Liver (tissue), 9 donors: ENCODE results near the gene PDS5A. TPM values are rescaled to one million over a fixed set of nuclear protein-coding genes. Genes with fewer than 3 reads are reported as not detected.

Experiments used
- DNase-seq: peaks from one replicate; pipeline ENCODE4 v3.0.0-alpha.2; 2017; ENCODE audit warnings: low spot score
- H3K27ac ChIP-seq, 2 donors: one replicate each; pipeline ENCODE4 v1.7.0; 2013; ENCODE audit warnings: inconsistent platforms in 2 of 2, low read length in 2 of 2, control low read depth in 1 of 2, low read depth in 1 of 2, mild to moderate bottlenecking in 1 of 2
- H3K27me3 ChIP-seq, 4 donors: one replicate each; pipeline versions ENCODE4 v1.6.1 to v1.7.0; 2013; ENCODE audit warnings: low read length in 3 of 4, inconsistent platforms in 1 of 4, mild to moderate bottlenecking in 1 of 4, moderate library complexity in 1 of 4; ENCODE audit not compliant: control insufficient read depth in 4 of 4, insufficient read depth in 4 of 4
- H3K36me3 ChIP-seq, 4 donors: one replicate each; pipeline versions ENCODE4 v1.6.1 to v1.7.0; 2013; ENCODE audit warnings: low read length in 3 of 4, mild to moderate bottlenecking in 3 of 4, low read depth in 1 of 4, moderate library complexity in 1 of 4; ENCODE audit not compliant: control insufficient read depth in 4 of 4, insufficient read depth in 3 of 4
- H3K4me1 ChIP-seq, 4 donors: one replicate each; pipeline versions ENCODE4 v1.6.1 to v1.7.0; 2013; ENCODE audit warnings: low read length in 3 of 4, mild to moderate bottlenecking in 3 of 4, moderate library complexity in 1 of 4; ENCODE audit not compliant: control insufficient read depth in 4 of 4, insufficient read depth in 4 of 4
- H3K4me3 ChIP-seq, 3 donors: one replicate each; pipeline versions ENCODE4 v1.6.1 to v1.7.0; 2013; ENCODE audit warnings: low read length in 3 of 3, control low read depth in 1 of 3, low read depth in 1 of 3, mild to moderate bottlenecking in 1 of 3
- H3K9ac ChIP-seq, 2 donors: one replicate each; pipeline ENCODE4 v1.7.0; 2013; ENCODE audit warnings: low read length in 2 of 2, mild to moderate bottlenecking in 2 of 2, moderate library complexity in 2 of 2, control low read depth in 1 of 2, low read depth in 1 of 2
- H3K9me3 ChIP-seq, 4 donors: one replicate each; pipeline versions ENCODE4 v1.6.1 to v1.7.0; 2013; ENCODE audit warnings: low read length in 3 of 4; ENCODE audit not compliant: control insufficient read depth in 4 of 4
- EGR1 ChIP-seq, 2 donors: IDR thresholded peaks; 2 replicates each; pipeline ENCODE4 v1.6.1; 2016 to 2018; ENCODE audit warnings: antibody characterized with exemption in 2 of 2, low read depth in 2 of 2
- FOXA1 ChIP-seq: IDR thresholded peaks from 2 replicates; pipeline ENCODE4 v1.6.1; 2016; ENCODE audit warnings: antibody characterized with exemption
- FOXA2 ChIP-seq: IDR thresholded peaks from 2 replicates; pipeline ENCODE4 v1.6.1; 2016; ENCODE audit warnings: antibody characterized with exemption
- GABPA ChIP-seq, 2 donors: IDR thresholded peaks in 1 of 2; conservative IDR thresholded peaks in 1 of 2; 2 replicates each; pipeline ENCODE4 v1.6.1; 2016; ENCODE audit warnings: antibody characterized with exemption in 2 of 2, mild to moderate bottlenecking in 1 of 2, moderate library complexity in 1 of 2
- HNF4A ChIP-seq, 2 donors: conservative IDR thresholded peaks; 2 replicates each; pipeline ENCODE4 v1.6.1; 2016; ENCODE audit warnings: antibody characterized with exemption in 2 of 2, mild to moderate bottlenecking in 2 of 2
- HNF4G ChIP-seq: IDR thresholded peaks from 2 replicates; pipeline ENCODE4 v1.6.1; 2016; ENCODE audit warnings: antibody characterized with exemption
- JUND ChIP-seq, 2 donors: IDR thresholded peaks; 2 replicates each; pipeline ENCODE4 v1.6.1; 2016; ENCODE audit warnings: antibody characterized with exemption in 2 of 2
- NR2F2 ChIP-seq: IDR thresholded peaks from 2 replicates; pipeline ENCODE4 v1.6.1; 2016; ENCODE audit warnings: antibody characterized with exemption
- RAD21 ChIP-seq, 2 donors: IDR thresholded peaks; 2 replicates each; pipeline ENCODE4 v1.6.1; 2016; ENCODE audit warnings: antibody characterized with exemption in 2 of 2, mild to moderate bottlenecking in 2 of 2
- RXRA ChIP-seq, 2 donors: IDR thresholded peaks; 2 replicates each; pipeline ENCODE4 v1.6.1; 2017 to 2018; ENCODE audit warnings: antibody characterized with exemption in 2 of 2, mild to moderate bottlenecking in 1 of 2
- TAF1 ChIP-seq: conservative IDR thresholded peaks from 2 replicates; pipeline ENCODE4 v1.6.1; 2016; ENCODE audit warnings: antibody characterized with exemption, mild to moderate bottlenecking
- WGBS: extraction: QIAGEN DNeasy Blood & Tissue Kit; methylation state at CpG from one replicate; pipeline ENCODE4 v1.1.7; 2013; 5-methylcytosine and 5-hydroxymethylcytosine counted together
- polyA plus RNA-seq, 2 donors: library from polyadenylated mRNA; stranded (reverse) in 1 of 2; unstranded in 1 of 2; fragments of 200-250 nt in 1 of 2; fragments of >200 nt in 1 of 2; fragmentation: Nextera tagmentation in 1 of 2; extraction: Ambion mirVana in 1 of 2; gene quantifications; one replicate each; pipeline versions ENCODE4 v1.2.1 to v1.2.3, GENCODE V29; 2013 to 2015
- total RNA-seq, 2 donors: library from RNA; depleted of rRNA; stranded (reverse); fragments of >200 nt; gene quantifications; one replicate each; pipeline ENCODE4 v1.2.3, GENCODE V29; 2014
- TF ChIP-seq, protein P1 (sequence below): IDR thresholded peaks from 2 replicates; pipeline ENCODE4 v1.6.1; 2016; ENCODE audit warnings: antibody characterized with exemption, mild to moderate bottlenecking
- TF ChIP-seq, protein P2 (sequence below): IDR thresholded peaks from 2 replicates; pipeline ENCODE4 v1.6.1; 2016; ENCODE audit warnings: antibody characterized with exemption
- TF ChIP-seq, protein P3 (sequence below): IDR thresholded peaks from 2 replicates; pipeline ENCODE4 v1.6.1; 2016; ENCODE audit warnings: antibody characterized with exemption
- TF ChIP-seq, protein P4 (sequence below): fragments of 150-350 bp; IDR thresholded peaks from 2 replicates; pipeline ENCODE4 v1.5.1; 2017; ENCODE audit warnings: improper control_type of control experiment, low read depth, low read length; ENCODE audit not compliant: missing input control
- donor health status: healthy.
- donor health status: healthy.
- donor health status: healthy.
- donor health status: healthy.
- donor health status: healthy.

PDS5A gene
- total and polyA plus RNA-seq, 4 donors = 10.6 to 59.6 (median 25.9) TPM

- no peaks in the 10 kb centered on the region for H3K36me3 ChIP-seq
- WGBS = 94% methylated on average over 2 of the region's 2 CpGs
- DNase-seq = no peak
Measured at GRCh38 chr4:39941682-39942217, 36.0 kb downstream of the PDS5A start.

DNA sequence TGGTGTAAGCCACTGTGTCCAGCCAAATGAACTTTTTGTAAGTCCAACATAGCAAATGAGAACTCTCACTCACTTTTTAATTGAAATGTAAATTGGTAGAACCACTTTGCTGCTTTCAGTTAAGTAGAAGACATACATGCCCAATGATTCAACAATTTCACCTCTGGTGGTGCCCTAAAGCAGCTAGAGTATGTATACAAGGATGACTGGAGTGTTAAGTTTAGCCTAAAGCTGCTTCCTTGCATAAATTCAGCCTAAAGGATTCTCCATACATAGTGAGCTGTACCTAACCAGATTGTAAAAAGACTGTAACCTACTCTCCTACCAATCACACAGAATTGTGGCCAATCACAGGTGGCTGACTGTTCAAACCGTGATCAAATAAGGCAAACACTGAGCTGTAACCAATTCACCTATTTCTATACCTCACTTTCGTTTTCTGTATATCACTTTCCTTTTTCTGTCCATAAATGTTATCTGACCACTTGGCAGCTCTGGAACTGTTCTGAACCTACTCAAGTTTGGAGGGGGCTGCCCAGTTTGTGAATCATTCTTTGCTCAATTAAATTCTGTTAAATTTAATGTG is 39.9 kb downstream of the PDS5A start:
- no peaks in the 10 kb centered on the region for H3K36me3 ChIP-seq
- H3K4me3 ChIP-seq = no peak overlapping the region
- DNase-seq = no peak
- H3K9ac ChIP-seq = no peak overlapping the region
- peaks cover 13 to 27% (median 16%) of the 10 kb centered on the region in 4 donors for H3K4me1 ChIP-seq
- no peaks in the 10 kb centered on the region for H3K27me3 ChIP-seq
- WGBS = 85% methylated on average over 2 of the region's 2 CpGs
- TF ChIP-seq EGR1 (IDR thresholded peaks at IDR 0.05; ENCODE audit: low read depth in 2 of 2) = no peak
- TF ChIP-seq NR2F2 = no peak
- TF ChIP-seq GABPA (IDR thresholded peaks at IDR 0.05 in 1 of 2, conservative IDR thresholded peaks at IDR 0.05 in 1 of 2) = no peak
- no peak for TF ChIP-seq HNF4A (conservative IDR thresholded peaks at IDR 0.05)
- TF ChIP-seq JUND (IDR thresholded peaks at IDR 0.05) = no peak
- TF ChIP-seq RAD21 (IDR thresholded peaks at IDR 0.05) = no peak
- TF ChIP-seq TAF1 = no peak
- TF ChIP-seq, protein P1, sequence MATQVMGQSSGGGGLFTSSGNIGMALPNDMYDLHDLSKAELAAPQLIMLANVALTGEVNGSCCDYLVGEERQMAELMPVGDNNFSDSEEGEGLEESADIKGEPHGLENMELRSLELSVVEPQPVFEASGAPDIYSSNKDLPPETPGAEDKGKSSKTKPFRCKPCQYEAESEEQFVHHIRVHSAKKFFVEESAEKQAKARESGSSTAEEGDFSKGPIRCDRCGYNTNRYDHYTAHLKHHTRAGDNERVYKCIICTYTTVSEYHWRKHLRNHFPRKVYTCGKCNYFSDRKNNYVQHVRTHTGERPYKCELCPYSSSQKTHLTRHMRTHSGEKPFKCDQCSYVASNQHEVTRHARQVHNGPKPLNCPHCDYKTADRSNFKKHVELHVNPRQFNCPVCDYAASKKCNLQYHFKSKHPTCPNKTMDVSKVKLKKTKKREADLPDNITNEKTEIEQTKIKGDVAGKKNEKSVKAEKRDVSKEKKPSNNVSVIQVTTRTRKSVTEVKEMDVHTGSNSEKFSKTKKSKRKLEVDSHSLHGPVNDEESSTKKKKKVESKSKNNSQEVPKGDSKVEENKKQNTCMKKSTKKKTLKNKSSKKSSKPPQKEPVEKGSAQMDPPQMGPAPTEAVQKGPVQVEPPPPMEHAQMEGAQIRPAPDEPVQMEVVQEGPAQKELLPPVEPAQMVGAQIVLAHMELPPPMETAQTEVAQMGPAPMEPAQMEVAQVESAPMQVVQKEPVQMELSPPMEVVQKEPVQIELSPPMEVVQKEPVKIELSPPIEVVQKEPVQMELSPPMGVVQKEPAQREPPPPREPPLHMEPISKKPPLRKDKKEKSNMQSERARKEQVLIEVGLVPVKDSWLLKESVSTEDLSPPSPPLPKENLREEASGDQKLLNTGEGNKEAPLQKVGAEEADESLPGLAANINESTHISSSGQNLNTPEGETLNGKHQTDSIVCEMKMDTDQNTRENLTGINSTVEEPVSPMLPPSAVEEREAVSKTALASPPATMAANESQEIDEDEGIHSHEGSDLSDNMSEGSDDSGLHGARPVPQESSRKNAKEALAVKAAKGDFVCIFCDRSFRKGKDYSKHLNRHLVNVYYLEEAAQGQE = no peak
- TF ChIP-seq FOXA2 = no peak
- TF ChIP-seq, protein P2, sequence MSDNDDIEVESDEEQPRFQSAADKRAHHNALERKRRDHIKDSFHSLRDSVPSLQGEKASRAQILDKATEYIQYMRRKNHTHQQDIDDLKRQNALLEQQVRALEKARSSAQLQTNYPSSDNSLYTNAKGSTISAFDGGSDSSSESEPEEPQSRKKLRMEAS = no peak
- H3K27ac ChIP-seq = no peak overlapping the region
- no peaks in the 10 kb centered on the region for H3K9me3 ChIP-seq

More at GRCh38 chr4:39941682-39942217, 36.0 kb downstream of the PDS5A start:
- H3K27me3 ChIP-seq = no peaks in the 10 kb centered on the region
- H3K4me1 ChIP-seq = peaks cover 0 to 9% (median 2%) of the 10 kb centered on the region in 4 donors
- no peak overlapping the region for H3K4me3 ChIP-seq
- no peak for TF ChIP-seq EGR1 (IDR thresholded peaks at IDR 0.05; ENCODE audit: low read depth in 2 of 2)
- TF ChIP-seq FOXA2 = no peak
- no peak for TF ChIP-seq NR2F2
- no peak overlapping the region for H3K9ac ChIP-seq
- H3K9me3 ChIP-seq = no peaks in the 10 kb centered on the region
- H3K27ac ChIP-seq = no peak overlapping the region

DNA sequence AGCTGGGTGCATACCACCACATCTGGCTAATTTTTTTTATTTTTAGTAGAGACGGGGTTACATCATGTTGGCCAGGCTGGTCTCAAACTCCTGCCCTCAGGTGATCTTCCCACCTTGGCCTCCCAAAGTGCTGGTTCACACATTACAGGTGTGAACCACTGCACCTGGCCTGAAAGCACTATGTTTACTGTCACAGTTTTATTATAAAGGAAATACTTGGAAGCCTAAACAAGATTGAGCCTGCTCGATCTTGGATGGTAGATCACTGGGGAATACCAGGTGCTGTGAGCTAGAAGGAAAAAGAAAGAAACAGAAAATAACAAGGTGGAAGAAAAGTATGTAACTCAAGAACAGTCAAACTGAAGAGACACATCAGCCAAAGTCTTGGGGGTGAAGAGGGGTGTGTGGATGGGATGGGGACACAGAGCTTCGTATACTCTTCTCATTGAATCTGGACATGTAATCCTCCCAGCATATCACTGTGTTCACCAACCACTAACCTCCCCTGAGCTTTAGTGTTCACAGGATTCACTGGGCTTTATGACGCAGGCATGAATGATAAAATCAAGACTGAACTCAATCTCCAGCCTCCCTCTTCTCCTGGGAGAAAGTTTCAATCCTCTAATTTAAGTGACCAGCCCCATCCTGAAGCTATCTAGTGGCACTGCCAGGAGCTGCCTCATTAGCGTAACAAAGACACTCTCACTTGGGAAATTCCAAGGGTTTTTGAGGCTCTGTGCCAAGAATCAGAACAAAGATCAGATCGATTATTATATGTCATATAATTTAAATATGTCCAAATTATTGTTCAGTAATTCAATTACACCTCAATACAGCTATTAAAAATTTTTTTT is 40.9 kb downstream of the PDS5A start:
- 91% methylated on average over 6 of the region's 6 CpGs for WGBS
- H3K4me3 ChIP-seq = no peak overlapping the region
- DNase-seq = no peak
- no peak overlapping the region for H3K9ac ChIP-seq
- no peaks in the 10 kb centered on the region for H3K9me3 ChIP-seq
- H3K27ac ChIP-seq = no peak overlapping the region
- H3K4me1 ChIP-seq = peaks cover 11 to 29% (median 18%) of the 10 kb centered on the region in 4 donors
- H3K27me3 ChIP-seq = no peaks in the 10 kb centered on the region
- peaks cover 0 to 2% (median 0%) of the 10 kb centered on the region in 4 donors for H3K36me3 ChIP-seq
- no peak for TF ChIP-seq GABPA (IDR thresholded peaks at IDR 0.05 in 1 of 2, conservative IDR thresholded peaks at IDR 0.05 in 1 of 2)
- TF ChIP-seq, protein P3, sequence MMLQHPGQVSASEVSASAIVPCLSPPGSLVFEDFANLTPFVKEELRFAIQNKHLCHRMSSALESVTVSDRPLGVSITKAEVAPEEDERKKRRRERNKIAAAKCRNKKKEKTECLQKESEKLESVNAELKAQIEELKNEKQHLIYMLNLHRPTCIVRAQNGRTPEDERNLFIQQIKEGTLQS = no peak
- TF ChIP-seq HNF4G = no peak
- TF ChIP-seq, protein P1 = no peak
- TF ChIP-seq RXRA (IDR thresholded peaks at IDR 0.05) = no peak
- TF ChIP-seq FOXA2 = no peak
- TF ChIP-seq TAF1 = no peak
- TF ChIP-seq EGR1 (IDR thresholded peaks at IDR 0.05; ENCODE audit: low read depth in 2 of 2) = no peak
- TF ChIP-seq, protein P4, sequence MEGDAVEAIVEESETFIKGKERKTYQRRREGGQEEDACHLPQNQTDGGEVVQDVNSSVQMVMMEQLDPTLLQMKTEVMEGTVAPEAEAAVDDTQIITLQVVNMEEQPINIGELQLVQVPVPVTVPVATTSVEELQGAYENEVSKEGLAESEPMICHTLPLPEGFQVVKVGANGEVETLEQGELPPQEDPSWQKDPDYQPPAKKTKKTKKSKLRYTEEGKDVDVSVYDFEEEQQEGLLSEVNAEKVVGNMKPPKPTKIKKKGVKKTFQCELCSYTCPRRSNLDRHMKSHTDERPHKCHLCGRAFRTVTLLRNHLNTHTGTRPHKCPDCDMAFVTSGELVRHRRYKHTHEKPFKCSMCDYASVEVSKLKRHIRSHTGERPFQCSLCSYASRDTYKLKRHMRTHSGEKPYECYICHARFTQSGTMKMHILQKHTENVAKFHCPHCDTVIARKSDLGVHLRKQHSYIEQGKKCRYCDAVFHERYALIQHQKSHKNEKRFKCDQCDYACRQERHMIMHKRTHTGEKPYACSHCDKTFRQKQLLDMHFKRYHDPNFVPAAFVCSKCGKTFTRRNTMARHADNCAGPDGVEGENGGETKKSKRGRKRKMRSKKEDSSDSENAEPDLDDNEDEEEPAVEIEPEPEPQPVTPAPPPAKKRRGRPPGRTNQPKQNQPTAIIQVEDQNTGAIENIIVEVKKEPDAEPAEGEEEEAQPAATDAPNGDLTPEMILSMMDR = no peak
- no peak for TF ChIP-seq FOXA1
- no peak for TF ChIP-seq NR2F2
